Smooth muscle cell (in vitro differentiated cells): ENCODE results near the gene KIF4B. TPM values are rescaled to one million over a fixed set of nuclear protein-coding genes. Genes with fewer than 3 reads are reported as not detected.

ENCODE experiments used
- DNase-seq: peaks from one replicate; lab custom pipeline; 2025; ENCODE audit not compliant: unreplicated experiment; lab: John Stamatoyannopoulos, UW
- H2AFZ ChIP-seq: fragments of 200-600 bp; sonication (generic); 2 replicates; pipeline ENCODE4 v1.6.0; 2016; ENCODE audit warnings: antibody characterized with exemption, low read depth, mild to moderate bottlenecking
- H3F3A ChIP-seq: fragments of 200-600 bp; sonication (generic); 2 replicates; pipeline ENCODE4 v1.6.0; 2017; ENCODE audit warnings: antibody characterized with exemption, low read depth
- H3K27ac ChIP-seq: fragments of 200-600 bp; sonication (generic); 2 replicates; pipeline ENCODE4 v1.5.1; 2016; ENCODE audit warnings: low read depth, mild to moderate bottlenecking
- H3K27me3 ChIP-seq: fragments of 200-600 bp; sonication (generic); 2 replicates; pipeline ENCODE4 v1.6.1; 2016; ENCODE audit warnings: low read depth, mild to moderate bottlenecking
- H3K36me3 ChIP-seq: fragments of 200-600 bp; sonication (generic); 2 replicates; pipeline ENCODE4 v1.5.1; 2016; ENCODE audit warnings: low read depth
- H3K4me1 ChIP-seq: fragments of 200-600 bp; sonication (generic); 2 replicates; pipeline ENCODE4 v1.5.1; 2016; ENCODE audit warnings: low read depth
- H3K4me2 ChIP-seq: fragments of 200-600 bp; sonication (generic); 2 replicates; pipeline ENCODE4 v1.6.0; 2016; ENCODE audit warnings: mild to moderate bottlenecking
- H3K4me3 ChIP-seq: fragments of 200-600 bp; sonication (generic); 2 replicates; pipeline ENCODE4 v1.5.1; 2016; ENCODE audit warnings: mild to moderate bottlenecking
- H3K79me2 ChIP-seq: fragments of 200-600 bp; sonication (generic); 2 replicates; pipeline ENCODE4 v1.6.0; 2016; ENCODE audit warnings: low read depth, mild to moderate bottlenecking
- H3K9ac ChIP-seq: fragments of 200-600 bp; sonication (generic); 2 replicates; pipeline ENCODE4 v1.6.0; 2016; ENCODE audit warnings: low read depth
- H3K9me3 ChIP-seq: fragments of 200-600 bp; sonication (generic); replicated peaks from 2 replicates; pipeline ENCODE4 v1.5.1; 2016; ENCODE audit warnings: low read depth
- H4K20me1 ChIP-seq: fragments of 200-600 bp; sonication (generic); 2 replicates; pipeline ENCODE4 v1.6.0; 2016; ENCODE audit warnings: low read depth
- WGBS: methylation state at CpG from one replicate; pipeline ENCODE4 v1.1.7; 2016; ENCODE audit warnings: low lambda C conversion rate; 5-methylcytosine and 5-hydroxymethylcytosine counted together
- polyA plus RNA-seq: library from polyadenylated mRNA; unstranded; fragments of >200 nt; fragmentation: Nextera tagmentation; extraction: Ambion mirVana; gene quantifications from 2 replicates; pipeline ENCODE4 v1.2.1, GENCODE V29; 2016
- total RNA-seq: library from RNA; depleted of rRNA; stranded (reverse); fragments of >200 nt; gene quantifications from 2 replicates; pipeline ENCODE4 v1.2.3, GENCODE V29; 2014
- TF ChIP-seq, protein P1 (sequence below): fragments of 200-600 bp; sonication (generic); IDR thresholded peaks from 2 replicates; pipeline ENCODE4 v1.5.1; 2017; ENCODE audit warnings: borderline replicate concordance, mild to moderate bottlenecking, antibody characterized with exemption; ENCODE audit not compliant: insufficient read depth, poor library complexity, severe bottlenecking

Gene KIF4B
- total and polyA plus RNA-seq, 2 experiments from 2014 or later: not detected

DNA sequence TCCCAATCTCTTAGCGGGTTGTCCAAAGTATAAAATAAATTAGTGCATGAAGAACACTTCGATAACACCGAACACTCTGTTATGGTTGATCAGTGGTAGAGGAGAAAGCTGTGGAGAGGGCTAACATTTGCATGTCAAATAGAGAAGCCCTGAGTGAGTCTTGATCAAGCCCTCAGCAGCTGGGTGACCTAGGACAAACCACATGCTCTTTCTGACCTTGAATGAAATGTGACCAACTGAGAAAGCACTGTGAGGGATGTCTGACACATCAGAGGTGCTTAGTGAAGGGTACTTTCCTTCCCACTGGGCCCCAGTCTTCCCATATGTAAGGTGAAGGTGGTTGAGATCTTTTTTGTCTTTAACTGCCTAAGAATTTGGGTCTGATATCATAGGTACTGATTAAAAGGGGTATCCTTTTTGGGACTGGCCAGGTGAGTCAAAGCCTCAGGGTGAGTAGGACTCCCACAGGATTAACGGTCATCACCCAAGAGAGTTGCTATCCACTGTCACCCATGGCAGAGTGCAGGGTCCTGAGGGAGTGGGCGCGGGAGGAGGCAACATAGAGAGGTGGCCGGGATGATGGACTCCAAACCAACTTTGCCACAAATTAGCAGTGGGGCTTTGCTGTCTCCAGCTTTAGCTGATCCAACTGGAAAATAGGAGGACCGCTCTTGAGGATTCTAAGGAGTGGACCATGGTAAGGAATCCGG is 53.5 kb downstream of the KIF4B start:
- H3F3A ChIP-seq: no peaks in the 10 kb centered on the region
- H3K4me3 ChIP-seq: no peak overlapping the region
- no peaks in the 10 kb centered on the region for H3K27me3 ChIP-seq
- H3K9ac ChIP-seq: no peak overlapping the region
- H3K4me1 ChIP-seq: no peaks in the 10 kb centered on the region
- H2AFZ ChIP-seq: no peak overlapping the region
- WGBS: 87% methylated on average over 9 of the region's 9 CpGs
- no peak overlapping the region for H3K4me2 ChIP-seq
- no peaks in the 10 kb centered on the region for H3K79me2 ChIP-seq
- no peak for DNase-seq
- TF ChIP-seq, protein P1, sequence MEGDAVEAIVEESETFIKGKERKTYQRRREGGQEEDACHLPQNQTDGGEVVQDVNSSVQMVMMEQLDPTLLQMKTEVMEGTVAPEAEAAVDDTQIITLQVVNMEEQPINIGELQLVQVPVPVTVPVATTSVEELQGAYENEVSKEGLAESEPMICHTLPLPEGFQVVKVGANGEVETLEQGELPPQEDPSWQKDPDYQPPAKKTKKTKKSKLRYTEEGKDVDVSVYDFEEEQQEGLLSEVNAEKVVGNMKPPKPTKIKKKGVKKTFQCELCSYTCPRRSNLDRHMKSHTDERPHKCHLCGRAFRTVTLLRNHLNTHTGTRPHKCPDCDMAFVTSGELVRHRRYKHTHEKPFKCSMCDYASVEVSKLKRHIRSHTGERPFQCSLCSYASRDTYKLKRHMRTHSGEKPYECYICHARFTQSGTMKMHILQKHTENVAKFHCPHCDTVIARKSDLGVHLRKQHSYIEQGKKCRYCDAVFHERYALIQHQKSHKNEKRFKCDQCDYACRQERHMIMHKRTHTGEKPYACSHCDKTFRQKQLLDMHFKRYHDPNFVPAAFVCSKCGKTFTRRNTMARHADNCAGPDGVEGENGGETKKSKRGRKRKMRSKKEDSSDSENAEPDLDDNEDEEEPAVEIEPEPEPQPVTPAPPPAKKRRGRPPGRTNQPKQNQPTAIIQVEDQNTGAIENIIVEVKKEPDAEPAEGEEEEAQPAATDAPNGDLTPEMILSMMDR: no peak
- no peaks in the 10 kb centered on the region for H3K36me3 ChIP-seq
- H3K27ac ChIP-seq: no peak overlapping the region
- no peaks in the 10 kb centered on the region for H4K20me1 ChIP-seq
- no peaks in the 10 kb centered on the region for H3K9me3 ChIP-seq

Other genes starting within 250 kb of the KIF4B start
- 2.0 and 6.3 TPM in 2 replicates for gene FAXDC2, start 163.2 kb upstream of the KIF4B start, total RNA-seq
- gene FAXDC2, start 163.2 kb upstream of the KIF4B start, polyA plus RNA-seq: 2.5 and 4.0 TPM in 2 replicates
- 76.4 and 85.0 TPM in 2 replicates for gene CNOT8, start 155.1 kb upstream of the KIF4B start, total RNA-seq
- gene CNOT8, start 155.1 kb upstream of the KIF4B start, polyA plus RNA-seq: 49.5 and 54.9 TPM in 2 replicates
- 11.1 and 12.0 TPM in 2 replicates for gene GEMIN5, start 75.5 kb upstream of the KIF4B start, total RNA-seq
- 5.0 and 5.3 TPM in 2 replicates for gene GEMIN5, start 75.5 kb upstream of the KIF4B start, polyA plus RNA-seq
- 29.3 and 58.7 TPM in 2 replicates for gene MRPL22, start 72.7 kb upstream of the KIF4B start, total RNA-seq
- gene MRPL22, start 72.7 kb upstream of the KIF4B start, polyA plus RNA-seq: 135 and 165 TPM in 2 replicates